A549 (cell line): ENCODE results near the gene BMAL1. TPM values are rescaled to one million over a fixed set of nuclear protein-coding genes. Genes with fewer than 3 reads are reported as not detected.

Experiments used
- ATOH8 ChIP-seq: fragments of 250-450 bp; sonication (Bioruptor Pico); IDR thresholded peaks from 2 replicates; pipeline ENCODE4 v1.5.0; 2020; ENCODE audit warnings: low read depth, mild to moderate bottlenecking, moderate library complexity
- BCL3 ChIP-seq: fragments of >200 bp; sonication (Bioruptor Twin); formaldehyde crosslinking; IDR thresholded peaks from 3 replicates; pipeline ENCODE4 v1.6.1; 2016
- CHD4 ChIP-seq: fragments of 200-600 bp; sonication (generic); IDR thresholded peaks from 2 replicates; pipeline ENCODE4 v1.6.1; 2016; ENCODE audit warnings: antibody characterized with exemption, mild to moderate bottlenecking, borderline replicate concordance
- FOXS1 ChIP-seq: fragments of 250-450 bp; sonication (Bioruptor Pico); IDR thresholded peaks from 2 replicates; pipeline ENCODE4 v1.5.0; 2020; ENCODE audit warnings: mild to moderate bottlenecking, moderate library complexity
- GATA3 ChIP-seq: IDR thresholded peaks from 2 replicates; pipeline ENCODE4 v1.6.1; 2012; ENCODE audit warnings: borderline replicate concordance
- HDAC2 ChIP-seq: fragments of 200-600 bp; sonication (generic); IDR thresholded peaks from 2 replicates; pipeline ENCODE4 v1.6.1; 2016
- HEYL ChIP-seq: fragments of 250-450 bp; sonication (Bioruptor Pico); IDR thresholded peaks from 2 replicates; pipeline ENCODE4 v1.8.0; 2021; ENCODE audit warnings: mild to moderate bottlenecking, moderate library complexity
- HOXB13 ChIP-seq: fragments of 250-450 bp; sonication (Bioruptor Pico); IDR thresholded peaks from 2 replicates; pipeline ENCODE4 v1.5.0; 2020; ENCODE audit warnings: low read depth, mild to moderate bottlenecking, moderate library complexity
- KDM1A ChIP-seq: fragments of 200-600 bp; sonication (generic); IDR thresholded peaks from 2 replicates; pipeline ENCODE4 v1.6.1; 2016; ENCODE audit warnings: low read depth, mild to moderate bottlenecking
- KDM5A ChIP-seq: fragments of 200-600 bp; sonication (generic); IDR thresholded peaks from 2 replicates; pipeline ENCODE4 v1.6.1; 2016; ENCODE audit warnings: antibody characterized with exemption, mild to moderate bottlenecking
- MAX ChIP-seq: IDR thresholded peaks from 2 replicates; pipeline ENCODE4 v1.6.1; 2012
- NPAS2 ChIP-seq: fragments of 250-450 bp; sonication (Bioruptor Pico); IDR thresholded peaks from 2 replicates; pipeline ENCODE4 v1.8.0; 2022; ENCODE audit warnings: mild to moderate bottlenecking, moderate library complexity, borderline replicate concordance
- NR3C1 ChIP-seq: fragments of >200 bp; sonication (Bioruptor Twin); formaldehyde crosslinking; IDR thresholded peaks from 3 replicates; pipeline ENCODE4 v1.6.1; 2017
- PBX3 ChIP-seq: IDR thresholded peaks from 2 replicates; pipeline ENCODE4 v1.6.1; 2012
- PHF8 ChIP-seq: fragments of 200-600 bp; sonication (generic); IDR thresholded peaks from 2 replicates; pipeline ENCODE4 v1.6.1; 2016; ENCODE audit warnings: low read depth, mild to moderate bottlenecking, antibody characterized with exemption, moderate library complexity, borderline replicate concordance
- POLR2A ChIP-seq: IDR thresholded peaks from 2 replicates; pipeline ENCODE4 v1.6.1; 2012; ENCODE audit warnings: mild to moderate bottlenecking, low read length
- POLR2AphosphoS2 ChIP-seq: conservative IDR thresholded peaks from 2 replicates; pipeline ENCODE4 v1.6.1; 2012; ENCODE audit warnings: low read length, improper control_type of control experiment, inconsistent platforms
- RAD21 ChIP-seq, 2 experiments: fragments of >200 bp in 1 of 2; sonication (Bioruptor Twin) in 1 of 2; formaldehyde crosslinking in 1 of 2; IDR thresholded peaks in 1 of 2; conservative IDR thresholded peaks in 1 of 2; 2 replicates in 1 of 2; 3 replicates in 1 of 2; pipeline ENCODE4 v1.6.1; 2012 to 2018; ENCODE audit warnings: inconsistent platforms in 1 of 2
- RARB ChIP-seq: fragments of 250-450 bp; sonication (Bioruptor Pico); IDR thresholded peaks from 2 replicates; pipeline ENCODE4 v1.8.0; 2021; ENCODE audit warnings: mild to moderate bottlenecking, moderate library complexity
- RCOR1 ChIP-seq: fragments of 150-350 bp; IDR thresholded peaks from 2 replicates; pipeline ENCODE4 v1.6.1; 2014; ENCODE audit warnings: antibody characterized with exemption, low read length, low read depth
- RNF2 ChIP-seq: fragments of 200-600 bp; sonication (generic); IDR thresholded peaks from 2 replicates; pipeline ENCODE4 v1.6.1; 2016; ENCODE audit warnings: low read depth, mild to moderate bottlenecking, antibody characterized with exemption, moderate library complexity, borderline replicate concordance
- SMC3 ChIP-seq: fragments of >200 bp; sonication (Bioruptor Twin); formaldehyde crosslinking; IDR thresholded peaks from 3 replicates; pipeline ENCODE4 v1.6.1; 2018; ENCODE audit warnings: inconsistent platforms
- TFCP2L1 ChIP-seq: fragments of 250-450 bp; sonication (Bioruptor Pico); IDR thresholded peaks from 2 replicates; pipeline ENCODE4 v1.5.0; 2021; ENCODE audit warnings: mild to moderate bottlenecking
- TP53 ChIP-seq: fragments of 250-450 bp; sonication (Bioruptor Pico); IDR thresholded peaks from 2 replicates; pipeline ENCODE4 v1.5.0; 2021; ENCODE audit warnings: mild to moderate bottlenecking, moderate library complexity
- ZC3H11A ChIP-seq: fragments of 450-650 bp; IDR thresholded peaks from 2 replicates; pipeline ENCODE4 v1.6.1; 2014; ENCODE audit warnings: antibody characterized with exemption, mild to moderate bottlenecking
- ZNF302 ChIP-seq: fragments of 250-450 bp; sonication (Bioruptor Pico); IDR thresholded peaks from 2 replicates; pipeline ENCODE4 v1.9.0; 2021; ENCODE audit warnings: inconsistent platforms, mild to moderate bottlenecking, moderate library complexity
- ZSCAN20 ChIP-seq: fragments of 250-450 bp; sonication (Bioruptor Pico); IDR thresholded peaks from 2 replicates; pipeline ENCODE4 v1.8.0; 2022; ENCODE audit warnings: mild to moderate bottlenecking, moderate library complexity
- polyA plus RNA-seq, 4 experiments: library from polyadenylated mRNA; depleted of rRNA in 3 of 4; stranded (reverse); fragments of >200 nt; fragmentation: RNase III in 1 of 4; extraction: RNeasy Plus Mini Kit Qiagen cat#74134 plus additional on column Dnase treatment in 1 of 4; gene quantifications; 2 replicates in 3 of 4; 3 replicates in 1 of 4; pipeline ENCODE4 v1.2.3, GENCODE V29; 2011 to 2017

The BMAL1 gene
- polyA plus RNA-seq, 2 of the 4 experiments (the other 2 are of a cell fraction) = 28.6 to 29.2 TPM

GRCh38 chr11:13338427-13339069, 61.0 kb downstream of the BMAL1 start (continued):
- TF ChIP-seq RNF2 (no peak), RARB (CRISPR knock-in tag) (peak; percentile 47), POLR2A (no peak), CHD4 (no peak), RCOR1 (0 out of 2 replicates have a peak, but pooled peaks have one; percentile 50), PBX3 (no peak), SMC3 (no peak), GATA3 (0 out of 2 replicates have a peak, but pooled peaks have one; percentile 13), ATOH8 (0 out of 2 replicates have a peak, but pooled peaks have one; percentile 44), ZNF302 (peak; percentile 90), HOXB13 (CRISPR knock-in tag) (peak; percentile 94), BCL3 (no peak), HEYL (peak; percentile 78; the same call in 1 of the 2 replicates), MAX (peak; percentile 82), TP53 (peak; percentile 85), ZC3H11A (no peak), POLR2AphosphoS2 (no peak), TFCP2L1 (CRISPR knock-in tag) (no peak; the same call in 1 of the 2 replicates), HDAC2 (no peak), KDM5A (no peak), ZSCAN20 (peak; percentile 87), NPAS2 (CRISPR knock-in tag) (no peak), KDM1A (0 out of 2 replicates have a peak, but pooled peaks have one; percentile 66), PHF8 (no peak), FOXS1 (CRISPR knock-in tag) (peak; percentile 73), RAD21 (conservative IDR thresholded peaks at IDR 0.05 in 1 of 2, IDR thresholded peaks at IDR 0.05 in 1 of 2) (no peak), NR3C1 (no peak)
